GM23338 (cell line): ENCODE results near the gene MOB3B. TPM values are rescaled to one million over a fixed set of nuclear protein-coding genes. Genes with fewer than 3 reads are reported as not detected.

ENCODE experiments used
- ATAC-seq: fragments of 200-7000 bp; cut with Tn5 transposase; 3 replicates; pipeline ENCODE4 v1.9.1; 2020
- DNase-seq: peaks from one replicate; pipeline ENCODE4 v3.0.0-alpha.2; 2015; ENCODE audit warnings: low spot score
- H2AFZ ChIP-seq: fragments of 200-600 bp; sonication (generic); 2 replicates; pipeline ENCODE4 v1.8.0; 2016; ENCODE audit warnings: antibody characterized with exemption, mild to moderate bottlenecking, moderate library complexity
- H3F3A ChIP-seq: fragments of 200-600 bp; sonication (generic); replicated peaks from 2 replicates; pipeline ENCODE4 v1.8.0; 2017; ENCODE audit warnings: antibody characterized with exemption, mixed run types, low read depth
- H3K27ac ChIP-seq: fragments of 200-600 bp; sonication (generic); 2 replicates; pipeline ENCODE4 v1.6.1; 2016; ENCODE audit warnings: low read depth
- H3K27me3 ChIP-seq: fragments of 200-600 bp; sonication (generic); 2 replicates; pipeline ENCODE4 v1.8.0; 2016; ENCODE audit warnings: mild to moderate bottlenecking, mixed run types, moderate library complexity; ENCODE audit not compliant: insufficient read depth
- H3K36me3 ChIP-seq: fragments of 200-600 bp; sonication (generic); 2 replicates; pipeline ENCODE4 v1.8.0; 2016; ENCODE audit warnings: mild to moderate bottlenecking; ENCODE audit not compliant: insufficient read depth
- H3K4me1 ChIP-seq: fragments of 200-600 bp; sonication (generic); 2 replicates; pipeline ENCODE4 v1.8.0; 2016; ENCODE audit warnings: mild to moderate bottlenecking, moderate library complexity; ENCODE audit not compliant: insufficient read depth
- H3K4me2 ChIP-seq: fragments of 200-600 bp; sonication (generic); 2 replicates; pipeline ENCODE4 v1.7.1; 2017; ENCODE audit warnings: mixed run types
- H3K4me3 ChIP-seq: fragments of 200-600 bp; sonication (generic); 2 replicates; pipeline ENCODE4 v1.6.1; 2016; ENCODE audit warnings: mixed run types
- H3K79me2 ChIP-seq: fragments of 200-600 bp; sonication (generic); replicated peaks from 2 replicates; pipeline ENCODE4 v1.8.0; 2017; ENCODE audit warnings: mild to moderate bottlenecking; ENCODE audit not compliant: insufficient read depth
- H3K9me2 ChIP-seq: fragments of 200-600 bp; sonication (generic); 2 replicates; pipeline ENCODE4 v1.8.0; 2017; ENCODE audit not compliant: insufficient read depth
- H4K20me1 ChIP-seq: fragments of 200-600 bp; sonication (generic); replicated peaks from 2 replicates; pipeline ENCODE4 v1.8.0; 2017; ENCODE audit warnings: mild to moderate bottlenecking; ENCODE audit not compliant: insufficient read depth
- H3K27ac Mint-ChIP-seq: 2 replicates; pipeline ENCODE4 v1.8.0; 2020; ENCODE audit warnings: inconsistent platforms, mild to moderate bottlenecking, moderate library complexity, mixed read lengths
- H3K27me3 Mint-ChIP-seq: 3 replicates; pipeline ENCODE4 v1.8.0; 2022; ENCODE audit warnings: low read depth, mild to moderate bottlenecking, moderate library complexity, mixed read lengths, inconsistent platforms; ENCODE audit not compliant: insufficient read depth, poor library complexity
- H3K36me3 Mint-ChIP-seq: 3 replicates; pipeline ENCODE4 v1.8.0; 2021; ENCODE audit warnings: low read depth, mild to moderate bottlenecking, inconsistent platforms, moderate library complexity, mixed read lengths
- H3K4me1 Mint-ChIP-seq: 3 replicates; pipeline ENCODE4 v1.8.0; 2020; ENCODE audit warnings: mild to moderate bottlenecking, inconsistent platforms, mixed read lengths
- H3K4me3 Mint-ChIP-seq: 3 replicates; pipeline ENCODE4 v1.8.0; 2021; ENCODE audit warnings: moderate library complexity, mild to moderate bottlenecking, inconsistent platforms, mixed read lengths
- H3K9me3 Mint-ChIP-seq: 3 replicates; pipeline ENCODE4 v1.8.0; 2020; ENCODE audit warnings: moderate library complexity, mild to moderate bottlenecking, inconsistent platforms, mixed read lengths
- EZH2 ChIP-seq: fragments of 200-600 bp; sonication (generic); IDR thresholded peaks from one replicate; pipeline ENCODE4 v1.8.0; 2017; ENCODE audit warnings: antibody characterized with exemption, mild to moderate bottlenecking, low read depth; ENCODE audit not compliant: unreplicated experiment
- EZH2phosphoT487 ChIP-seq: fragments of 200-600 bp; sonication (generic); IDR thresholded peaks from one replicate; pipeline ENCODE4 v1.8.1; 2018; ENCODE audit warnings: antibody characterized with exemption; ENCODE audit not compliant: unreplicated experiment
- NANOG ChIP-seq: IDR thresholded peaks from 2 replicates; pipeline ENCODE4 v1.6.1; 2016; ENCODE audit warnings: antibody characterized with exemption, borderline replicate concordance
- REST ChIP-seq: IDR thresholded peaks from one replicate; pipeline ENCODE4 v1.6.1; 2018; ENCODE audit warnings: antibody characterized with exemption; ENCODE audit not compliant: unreplicated experiment
- STAT1 ChIP-seq: IDR thresholded peaks from one replicate; pipeline ENCODE4 v1.6.1; 2016; ENCODE audit warnings: antibody characterized with exemption; ENCODE audit not compliant: unreplicated experiment
- ZNF462 ChIP-seq: fragments of 250-450 bp; sonication (Bioruptor Pico); IDR thresholded peaks from 2 replicates; pipeline ENCODE4 v1.5.0; 2020; ENCODE audit warnings: mild to moderate bottlenecking, moderate library complexity
- polyA plus RNA-seq: library from polyadenylated mRNA; unstranded; fragments of >200 nt; fragmentation: Nextera tagmentation; extraction: Ambion mirVana; gene quantifications from 2 replicates; pipeline ENCODE4 v1.2.1, GENCODE V29; 2016
- total RNA-seq: library from RNA; depleted of rRNA; stranded (reverse); fragments of >200 nt; shearing (Covaris generic); gene quantifications from 2 replicates; pipeline ENCODE4 v1.2.3, GENCODE V29; 2014

The MOB3B gene
- total and polyA plus RNA-seq, 2 experiments from 2014 or later, result 7.6 to 12.1 TPM

- DNase-seq, result no peak
- no peak for ATAC-seq
- H3K27ac ChIP-seq, result no peak overlapping the region
- no peaks in the 10 kb centered on the region for H3K79me2 ChIP-seq
- no peaks in the 10 kb centered on the region for H3K4me1 ChIP-seq
- H3K36me3 ChIP-seq, result peaks cover 35% of the 10 kb centered on the region; the same call in 1 of the 2 replicates
- H3K27me3 Mint-ChIP-seq, result no peaks in the 10 kb centered on the region
- no peak overlapping the region for H3K27ac Mint-ChIP-seq
- H3F3A ChIP-seq, result no peaks in the 10 kb centered on the region
- no peaks in the 10 kb centered on the region for H3K27me3 ChIP-seq
- H3K4me3 Mint-ChIP-seq, result no peak overlapping the region
- peaks cover 5% of the 10 kb centered on the region; the same call in 1 of the 2 replicates for H4K20me1 ChIP-seq
- no peak overlapping the region for H3K4me3 ChIP-seq
- TF ChIP-seq REST (no peak), STAT1 (no peak), EZH2 (no peak), ZNF462 (CRISPR knock-in tag) (no peak), EZH2phosphoT487 (no peak), NANOG (no peak)
- H2AFZ ChIP-seq, result no peak overlapping the region
- peaks cover 29% of the 10 kb centered on the region; the same call in 2 of the 3 replicates for H3K36me3 Mint-ChIP-seq
- no peaks in the 10 kb centered on the region for H3K9me2 ChIP-seq
- no peaks in the 10 kb centered on the region for H3K9me3 Mint-ChIP-seq
- H3K4me1 Mint-ChIP-seq, result no peaks in the 10 kb centered on the region
- no peak overlapping the region for H3K4me2 ChIP-seq
Observed at GRCh38 chr9:27558307-27558706, 28.7 kb upstream of the MOB3B start.
